GM12874 (cell line): Measurements from ENCODE around the gene HES1.
A peak's percentile ranks its signal among the peaks of the same experiment; 100 is the strongest.

ENCODE experiments used
- CTCF ChIP-seq: IDR thresholded peaks from 2 replicates; pipeline ENCODE4 v1.5.1; 2011; ENCODE audit warnings: low read depth, mild to moderate bottlenecking, control low read depth, low read length, moderate library complexity; ENCODE audit not compliant: insufficient read depth

HES1 gene

GRCh38 chr3:194137506-194138474 is 1.8 kb downstream of the HES1 start:
- peak; percentile 72 for TF ChIP-seq CTCF

- no peak for TF ChIP-seq CTCF
Measured at GRCh38 chr3:194138732-194139070, 2.8 kb downstream of the HES1 start.

GRCh38 chr3:194139071-194139813 is 3.3 kb downstream of the HES1 start:
- no peak for TF ChIP-seq CTCF

GRCh38 chr3:194139814-194140391 is 4.0 kb downstream of the HES1 start:
- no peak for TF ChIP-seq CTCF

- TF ChIP-seq CTCF, result no peak
Measured at GRCh38 chr3:194140520-194141414, 4.8 kb downstream of the HES1 start.

- TF ChIP-seq CTCF, result no peak
Measured at GRCh38 chr3:194141415-194142155, 5.6 kb downstream of the HES1 start.
